GM12878 (cell line): ENCODE results near the gene FNTB.

ENCODE experiments used
- BHLHE40 ChIP-seq, 2 experiments: fragments of 450-650 bp in 1 of 2; IDR thresholded peaks; 2 replicates each; pipeline ENCODE4 v1.6.1; 2011 to 2017; ENCODE audit warnings: low read depth in 2 of 2, borderline replicate concordance in 1 of 2, improper control_type of control experiment in 1 of 2, low read length in 1 of 2, mild to moderate bottlenecking in 1 of 2
- CTCF ChIP-seq, 3 experiments: IDR thresholded peaks in 2 of 3; conservative IDR thresholded peaks in 1 of 3; 2 replicates each; pipeline ENCODE4 v1.5.1; 2011; ENCODE audit warnings: low read depth in 3 of 3, low read length in 3 of 3, mild to moderate bottlenecking in 3 of 3, control low read depth in 2 of 3, moderate library complexity in 2 of 3, inconsistent platforms in 1 of 3, mixed read lengths in 1 of 3; ENCODE audit not compliant: control insufficient read depth in 2 of 3, insufficient read depth in 1 of 3; ENCODE audit errors: extremely low read depth in 1 of 3
- EZH2 ChIP-seq: IDR thresholded peaks from 2 replicates; pipeline ENCODE4 v1.6.1; 2012; ENCODE audit warnings: low read depth, mild to moderate bottlenecking, control low read depth, inconsistent platforms, low read length, borderline replicate concordance; ENCODE audit not compliant: control insufficient read depth
- NR2C2 ChIP-seq: IDR thresholded peaks from 2 replicates; pipeline ENCODE4 v1.6.1; 2011; ENCODE audit warnings: borderline replicate concordance, low read depth; ENCODE audit not compliant: control insufficient read depth, insufficient read length
- POLR2A ChIP-seq: IDR thresholded peaks from 2 replicates; pipeline ENCODE4 v1.6.1; 2011; ENCODE audit warnings: low read depth, mild to moderate bottlenecking, low read length
- POLR2AphosphoS2 ChIP-seq: IDR thresholded peaks from 2 replicates; pipeline ENCODE4 v1.6.1; 2011; ENCODE audit warnings: low read depth, mild to moderate bottlenecking, low read length, improper control_type of control experiment, moderate library complexity
- RAD21 ChIP-seq: IDR thresholded peaks from 2 replicates; pipeline ENCODE4 v1.6.1; 2011; ENCODE audit warnings: mild to moderate bottlenecking, low read depth, low read length, moderate library complexity; ENCODE audit not compliant: insufficient read depth
- SMC3 ChIP-seq: IDR thresholded peaks from 2 replicates; pipeline ENCODE4 v1.6.1; 2011; ENCODE audit warnings: low read length, improper control_type of control experiment, borderline replicate concordance
- SUZ12 ChIP-seq: fragments of 200-600 bp; sonication (generic); IDR thresholded peaks from one replicate; pipeline ENCODE4 v1.6.1; 2018; ENCODE audit warnings: antibody characterized with exemption, mild to moderate bottlenecking; ENCODE audit not compliant: unreplicated experiment
- TAF1 ChIP-seq: IDR thresholded peaks from 2 replicates; pipeline ENCODE4 v1.6.1; 2011; ENCODE audit warnings: mild to moderate bottlenecking, low read depth, low read length, borderline replicate concordance
- WRNIP1 ChIP-seq: IDR thresholded peaks from 2 replicates; pipeline ENCODE4 v1.6.1; 2011; ENCODE audit warnings: low read depth, low read length, improper control_type of control experiment, borderline replicate concordance
- TF ChIP-seq, protein P1 (sequence below): IDR thresholded peaks from 2 replicates; pipeline ENCODE4 v1.6.1; 2012; ENCODE audit warnings: low read length, inconsistent platforms
- TF ChIP-seq, protein P2 (sequence below): IDR thresholded peaks from 2 replicates; pipeline ENCODE4 v1.6.1; 2012; ENCODE audit warnings: low read depth, low read length, improper control_type of control experiment

- no peak for TF ChIP-seq POLR2A
- no peak for TF ChIP-seq BHLHE40 (IDR thresholded peaks at IDR 0.05; ENCODE audit: borderline replicate concordance in 1 of 2, low read depth in 2 of 2, low read length in 1 of 2)
- no peak for TF ChIP-seq TAF1
- no peak for TF ChIP-seq SMC3
- no peak for TF ChIP-seq RAD21
- TF ChIP-seq EZH2, result no peak
- TF ChIP-seq, protein P1, sequence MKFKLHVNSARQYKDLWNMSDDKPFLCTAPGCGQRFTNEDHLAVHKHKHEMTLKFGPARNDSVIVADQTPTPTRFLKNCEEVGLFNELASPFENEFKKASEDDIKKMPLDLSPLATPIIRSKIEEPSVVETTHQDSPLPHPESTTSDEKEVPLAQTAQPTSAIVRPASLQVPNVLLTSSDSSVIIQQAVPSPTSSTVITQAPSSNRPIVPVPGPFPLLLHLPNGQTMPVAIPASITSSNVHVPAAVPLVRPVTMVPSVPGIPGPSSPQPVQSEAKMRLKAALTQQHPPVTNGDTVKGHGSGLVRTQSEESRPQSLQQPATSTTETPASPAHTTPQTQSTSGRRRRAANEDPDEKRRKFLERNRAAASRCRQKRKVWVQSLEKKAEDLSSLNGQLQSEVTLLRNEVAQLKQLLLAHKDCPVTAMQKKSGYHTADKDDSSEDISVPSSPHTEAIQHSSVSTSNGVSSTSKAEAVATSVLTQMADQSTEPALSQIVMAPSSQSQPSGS, result no peak
- TF ChIP-seq CTCF (IDR thresholded peaks at IDR 0.05 in 2 of 3, conservative IDR thresholded peaks at IDR 0.05 in 1 of 3; ENCODE audit: control insufficient read depth in 2 of 3, extremely low read depth in 1 of 3, insufficient read depth in 1 of 3, low read depth in 3 of 3, low read length in 3 of 3), result no peak
- TF ChIP-seq NR2C2, result no peak
- no peak for TF ChIP-seq POLR2AphosphoS2
- no peak for TF ChIP-seq SUZ12
- no peak for TF ChIP-seq WRNIP1
- TF ChIP-seq, protein P2, sequence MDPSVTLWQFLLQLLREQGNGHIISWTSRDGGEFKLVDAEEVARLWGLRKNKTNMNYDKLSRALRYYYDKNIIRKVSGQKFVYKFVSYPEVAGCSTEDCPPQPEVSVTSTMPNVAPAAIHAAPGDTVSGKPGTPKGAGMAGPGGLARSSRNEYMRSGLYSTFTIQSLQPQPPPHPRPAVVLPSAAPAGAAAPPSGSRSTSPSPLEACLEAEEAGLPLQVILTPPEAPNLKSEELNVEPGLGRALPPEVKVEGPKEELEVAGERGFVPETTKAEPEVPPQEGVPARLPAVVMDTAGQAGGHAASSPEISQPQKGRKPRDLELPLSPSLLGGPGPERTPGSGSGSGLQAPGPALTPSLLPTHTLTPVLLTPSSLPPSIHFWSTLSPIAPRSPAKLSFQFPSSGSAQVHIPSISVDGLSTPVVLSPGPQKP, result no peak
Measured at GRCh38 chr14:64997108-64997794, 10.6 kb downstream of the FNTB start.
